HCT116 (cell line): ENCODE results near the gene ONECUT3.

Experiments used
- CTCF ChIP-seq, 3 experiments: fragments of 200-600 bp in 1 of 3; sonication (generic) in 1 of 3; IDR thresholded peaks in 2 of 3; conservative IDR thresholded peaks in 1 of 3; 2 replicates each; pipeline ENCODE4 v1.5.1; 2012 to 2017; ENCODE audit warnings: low read depth in 2 of 3, low read length in 2 of 3, antibody characterized with exemption in 1 of 3, borderline replicate concordance in 1 of 3, control low read depth in 1 of 3, mild to moderate bottlenecking in 1 of 3, mixed read lengths in 1 of 3, mixed run types in 1 of 3, moderate library complexity in 1 of 3; ENCODE audit not compliant: insufficient read depth in 1 of 3
- EZH2 ChIP-seq: fragments of 200-600 bp; sonication (generic); IDR thresholded peaks from 2 replicates; pipeline ENCODE4 v1.6.1; 2017; ENCODE audit warnings: antibody characterized with exemption, mixed run types
- FOSL1 ChIP-seq: IDR thresholded peaks from 2 replicates; pipeline ENCODE4 v1.6.1; 2012; ENCODE audit warnings: low read depth
- POLR2A ChIP-seq: IDR thresholded peaks from 2 replicates; pipeline ENCODE4 v1.7.0; 2011; ENCODE audit warnings: borderline replicate concordance; ENCODE audit not compliant: insufficient read depth, insufficient read length; ENCODE audit errors: extremely low read depth
- POLR2AphosphoS5 ChIP-seq: IDR thresholded peaks from 2 replicates; pipeline ENCODE4 v1.6.1; 2011; ENCODE audit warnings: mild to moderate bottlenecking, low read depth, low read length, moderate library complexity
- SRF ChIP-seq: IDR thresholded peaks from 2 replicates; pipeline ENCODE4 v1.6.1; 2012; ENCODE audit warnings: low read depth
- ZNF274 ChIP-seq: fragments of 200-500 bp; sonication (Bioruptor generic); IDR thresholded peaks from 2 replicates; pipeline ENCODE4 v1.6.1; 2014; ENCODE audit warnings: mild to moderate bottlenecking, low read depth, low read length, inconsistent platforms

DNA sequence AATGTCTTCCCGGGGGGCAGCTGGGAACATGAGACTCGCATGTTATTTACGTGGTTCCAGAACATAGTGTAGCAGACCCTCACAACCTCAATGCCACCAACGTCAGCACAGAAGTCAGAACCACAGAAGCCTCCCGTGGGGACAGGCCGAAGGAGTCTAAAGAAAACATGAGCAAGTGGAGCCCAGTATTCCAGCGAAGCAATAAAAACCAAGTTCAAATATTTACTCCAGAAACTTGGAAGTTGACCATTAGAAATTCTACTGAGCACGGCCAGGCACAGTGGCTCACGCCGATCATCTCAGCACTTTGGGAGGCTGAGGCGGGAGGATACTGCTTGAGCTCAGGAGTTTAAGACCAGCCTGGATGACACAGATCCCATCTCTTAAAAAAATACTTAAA lies 76.7 kb downstream of the ONECUT3 start:
- TF ChIP-seq CTCF (IDR thresholded peaks at IDR 0.05 in 2 of 3, conservative IDR thresholded peaks at IDR 0.05 in 1 of 3; ENCODE audit: borderline replicate concordance in 1 of 3, insufficient read depth in 1 of 3, low read depth in 2 of 3, low read length in 2 of 3) (no peak), ZNF274 (no peak), FOSL1 (no peak), EZH2 (no peak), POLR2A (no peak), POLR2AphosphoS5 (no peak), SRF (no peak)
